ENCODE measurements around the gene PLBD2.
A peak's percentile ranks its signal among the peaks of the same experiment; 100 is the strongest.

PLBD2 gene

DNA sequence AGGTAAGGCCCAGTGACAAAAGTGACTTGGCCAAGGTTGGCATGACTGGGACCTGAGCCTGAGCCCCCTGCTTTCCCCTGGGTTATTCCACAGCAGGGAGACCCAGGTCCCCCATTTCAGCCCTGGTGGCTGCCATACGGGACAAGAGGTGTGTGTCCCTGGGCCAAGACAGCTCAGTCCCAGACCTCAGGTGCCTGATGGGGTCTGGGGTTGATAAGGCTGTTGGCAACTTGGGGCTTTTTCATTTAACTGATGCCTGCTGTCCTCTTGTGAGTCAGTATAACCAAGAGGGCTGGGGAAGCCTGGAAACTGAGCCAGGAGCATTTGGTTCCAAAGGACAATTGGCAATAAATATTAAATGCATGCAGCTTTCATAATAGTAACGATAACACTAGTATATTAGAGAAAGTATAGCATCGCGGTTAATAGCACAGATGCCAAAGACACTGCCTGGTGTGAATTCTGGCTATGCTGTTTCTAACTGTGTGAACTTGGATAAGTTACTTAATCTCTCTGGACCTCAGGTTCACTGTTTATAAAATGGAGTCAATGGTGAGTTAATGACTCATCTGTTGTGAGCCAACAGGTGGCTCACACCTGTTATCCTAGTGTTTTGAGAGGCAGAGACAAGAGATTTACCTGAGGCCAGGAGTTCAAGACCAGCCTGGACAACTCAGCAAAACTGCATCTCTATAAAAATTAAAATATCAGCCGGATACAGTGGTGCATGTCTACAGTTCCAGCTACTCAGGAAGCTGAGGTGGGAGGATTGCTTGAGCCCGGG is 64.7 kb downstream of the PLBD2 start:
- no peak for DNase-seq

- DNase-seq: no peak
These were observed 66.1 kb downstream of the PLBD2 start for GRCh38 chr12:113424456-113424855.

- DNase-seq: peak; percentile 47
These were observed 66.8 kb downstream of the PLBD2 start for GRCh38 chr12:113424915-113425823.

DNA sequence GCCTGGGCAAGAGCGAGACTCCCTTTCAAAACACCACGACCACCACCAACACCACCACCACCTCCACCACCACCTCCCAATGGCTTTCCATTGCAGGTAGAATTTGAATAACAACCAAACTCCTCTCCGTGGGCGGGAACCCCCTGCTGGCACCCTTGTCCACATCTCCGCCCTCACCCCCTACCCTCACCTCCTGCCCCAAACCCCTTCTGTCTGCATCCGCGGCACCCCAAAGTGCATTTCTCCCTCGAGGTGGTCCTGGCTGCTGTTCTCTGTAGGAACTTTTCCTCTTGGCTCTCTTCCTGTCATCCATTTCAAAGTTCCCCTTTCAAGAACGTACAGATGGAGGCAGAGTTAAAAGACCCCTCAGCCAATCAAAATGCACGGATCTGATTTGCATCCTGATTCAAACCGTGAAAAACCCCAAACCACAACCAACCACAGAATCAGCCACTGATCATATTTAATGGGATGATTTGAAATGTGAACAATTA is 67.6 kb downstream of the PLBD2 start:
- no peak for DNase-seq

DNA sequence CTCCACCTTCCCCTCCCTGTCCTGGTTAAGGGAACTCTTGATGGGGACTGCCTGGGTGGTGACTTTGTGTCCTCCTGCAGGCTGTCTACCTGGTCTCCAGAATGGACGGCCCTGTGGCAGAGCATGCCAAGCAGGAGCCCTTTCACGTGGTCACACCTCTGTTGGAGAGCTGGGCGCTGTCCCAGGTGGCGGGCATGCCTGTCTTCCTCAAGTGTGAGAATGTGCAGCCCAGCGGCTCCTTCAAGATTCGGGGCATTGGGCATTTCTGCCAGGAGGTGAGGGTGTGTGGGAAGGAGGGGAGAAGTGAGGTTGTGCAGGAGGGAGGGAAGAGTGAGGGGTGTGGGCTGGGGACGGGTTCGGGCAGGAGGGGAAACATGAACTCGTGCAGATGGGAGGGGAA is 69.5 kb downstream of the PLBD2 start:
- no peak for DNase-seq

DNA sequence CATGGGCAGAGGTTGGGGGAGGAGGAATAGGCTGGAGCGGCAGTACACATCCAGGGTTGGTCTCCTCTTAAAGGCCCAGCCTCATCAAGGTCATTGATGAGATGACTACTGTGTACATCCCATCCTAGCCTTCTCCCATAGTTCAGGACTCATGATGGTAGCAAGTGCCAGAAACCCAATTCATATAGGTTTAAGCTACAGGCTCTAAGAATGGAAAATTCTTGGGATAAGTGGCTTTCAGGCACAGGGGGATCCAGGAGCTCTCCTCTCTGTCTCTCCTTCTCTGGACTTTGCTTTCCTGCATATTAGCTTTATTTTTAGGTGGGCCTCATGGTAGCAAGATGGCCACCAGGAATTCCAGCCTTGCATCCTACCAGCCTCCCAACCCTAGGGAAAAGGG is 70.1 kb downstream of the PLBD2 start:
- no peak for DNase-seq

- DNase-seq: no peak
These were observed 74.6 kb downstream of the PLBD2 start for GRCh38 chr12:113432986-113433385.

- DNase-seq: no peak
These were observed 77.0 kb downstream of the PLBD2 start for GRCh38 chr12:113435367-113435766.

GRCh38 chr12:113436586-113436985 is 78.2 kb downstream of the PLBD2 start:
- no peak for DNase-seq

- no peak for DNase-seq
These were observed 78.8 kb downstream of the PLBD2 start for GRCh38 chr12:113436993-113437728.

- DNase-seq: no peak
These were observed 79.3 kb downstream of the PLBD2 start for GRCh38 chr12:113437729-113438100.

GRCh38 chr12:113438523-113439300 is 80.3 kb downstream of the PLBD2 start:
- DNase-seq: no peak

DNA sequence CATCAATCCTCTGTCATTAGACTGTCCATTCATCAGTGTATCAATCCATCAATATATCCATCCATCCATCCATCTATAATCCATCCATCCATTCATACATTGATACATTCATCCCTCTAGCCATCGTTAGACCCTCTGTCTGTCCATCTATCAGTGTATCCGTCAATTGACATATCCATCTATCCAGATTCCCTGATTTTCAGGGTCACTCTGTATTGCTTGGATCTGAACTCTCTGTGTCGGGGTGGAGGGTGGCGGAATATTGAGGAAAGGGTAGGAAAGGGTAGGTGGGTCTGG is 80.9 kb downstream of the PLBD2 start:
- DNase-seq: no peak

- DNase-seq: peak; percentile 40
These were observed 81.2 kb downstream of the PLBD2 start for GRCh38 chr12:113439606-113440030.

- DNase-seq: no peak
These were observed 81.9 kb downstream of the PLBD2 start for GRCh38 chr12:113440336-113440735.
